Measurements from ENCODE around the gene SIM2.

DNA sequence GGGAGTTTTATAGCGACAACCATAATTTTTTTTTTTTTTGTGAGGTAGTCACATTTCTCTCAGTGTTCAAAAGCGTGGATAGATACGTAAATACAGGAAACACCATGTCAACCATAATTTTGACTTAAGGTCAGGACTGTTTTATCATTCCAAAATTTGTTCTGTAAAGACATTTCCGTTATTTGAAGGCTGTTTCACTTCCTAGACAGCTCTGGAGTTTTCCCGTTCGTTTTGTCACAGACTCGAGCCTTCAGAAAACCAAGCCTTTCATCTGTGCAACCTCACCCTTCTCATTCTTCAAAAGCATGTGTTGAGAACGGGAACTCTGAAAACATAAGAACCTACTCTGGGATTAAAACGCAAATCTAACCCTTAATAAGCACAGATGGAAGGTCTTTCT lies 17.9 kb downstream of the SIM2 start:
- TF ChIP-seq CTCF (conservative IDR thresholded peaks at IDR 0.05; ENCODE audit: low read depth in 2 of 2) (no peak), EZH2 (IDR thresholded peaks at IDR 0.05; ENCODE audit: low read depth, unreplicated experiment) (no peak), EZH2phosphoT487 (IDR thresholded peaks at IDR 0.05; ENCODE audit: unreplicated experiment) (no peak), POLR2AphosphoS5 (IDR thresholded peaks at IDR 0.05; ENCODE audit: low read depth) (no peak), JUNB (IDR thresholded peaks at IDR 0.05; ENCODE audit: unreplicated experiment) (no peak), ETS1 (IDR thresholded peaks at IDR 0.05) (no peak), CREB1 (CRISPR knock-in tag; IDR thresholded peaks at IDR 0.05; ENCODE audit: low read depth) (no peak), STAT1 (IDR thresholded peaks at IDR 0.05; ENCODE audit: unreplicated experiment) (no peak)
- TF ChIP-seq, protein P1, sequence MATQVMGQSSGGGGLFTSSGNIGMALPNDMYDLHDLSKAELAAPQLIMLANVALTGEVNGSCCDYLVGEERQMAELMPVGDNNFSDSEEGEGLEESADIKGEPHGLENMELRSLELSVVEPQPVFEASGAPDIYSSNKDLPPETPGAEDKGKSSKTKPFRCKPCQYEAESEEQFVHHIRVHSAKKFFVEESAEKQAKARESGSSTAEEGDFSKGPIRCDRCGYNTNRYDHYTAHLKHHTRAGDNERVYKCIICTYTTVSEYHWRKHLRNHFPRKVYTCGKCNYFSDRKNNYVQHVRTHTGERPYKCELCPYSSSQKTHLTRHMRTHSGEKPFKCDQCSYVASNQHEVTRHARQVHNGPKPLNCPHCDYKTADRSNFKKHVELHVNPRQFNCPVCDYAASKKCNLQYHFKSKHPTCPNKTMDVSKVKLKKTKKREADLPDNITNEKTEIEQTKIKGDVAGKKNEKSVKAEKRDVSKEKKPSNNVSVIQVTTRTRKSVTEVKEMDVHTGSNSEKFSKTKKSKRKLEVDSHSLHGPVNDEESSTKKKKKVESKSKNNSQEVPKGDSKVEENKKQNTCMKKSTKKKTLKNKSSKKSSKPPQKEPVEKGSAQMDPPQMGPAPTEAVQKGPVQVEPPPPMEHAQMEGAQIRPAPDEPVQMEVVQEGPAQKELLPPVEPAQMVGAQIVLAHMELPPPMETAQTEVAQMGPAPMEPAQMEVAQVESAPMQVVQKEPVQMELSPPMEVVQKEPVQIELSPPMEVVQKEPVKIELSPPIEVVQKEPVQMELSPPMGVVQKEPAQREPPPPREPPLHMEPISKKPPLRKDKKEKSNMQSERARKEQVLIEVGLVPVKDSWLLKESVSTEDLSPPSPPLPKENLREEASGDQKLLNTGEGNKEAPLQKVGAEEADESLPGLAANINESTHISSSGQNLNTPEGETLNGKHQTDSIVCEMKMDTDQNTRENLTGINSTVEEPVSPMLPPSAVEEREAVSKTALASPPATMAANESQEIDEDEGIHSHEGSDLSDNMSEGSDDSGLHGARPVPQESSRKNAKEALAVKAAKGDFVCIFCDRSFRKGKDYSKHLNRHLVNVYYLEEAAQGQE (IDR thresholded peaks at IDR 0.05; ENCODE audit: unreplicated experiment), result no peak
